Measurements from ENCODE around the gene FAM3A. TPM values are rescaled to one million over a fixed set of nuclear protein-coding genes. Genes with fewer than 3 reads are reported as not detected.

Gene FAM3A
- total RNA-seq, 2 donors from 2014 or later, result 31.2 to 32.9 TPM

GRCh38 chrX:154478728-154479622 is 37.1 kb downstream of the FAM3A start, which contains the start of gene LAGE3:
Gene LAGE3, minus strand, starts transcription at chrX:154479281. Its CDS starts 366 bp downstream, at chrX:154478915.
- H3K36me3 Mint-ChIP-seq (ENCODE audit: insufficient read depth in 2 of 2), result no peaks in the 10 kb centered on the region
- peaks cover 13% of the 10 kb centered on the region for H3K4me1 Mint-ChIP-seq (ENCODE audit: low read depth)
- peak within 1 kb of the TSS; percentile 79 for H3K27ac Mint-ChIP-seq
- DNase-seq (peak; percentile 95 to 96), ATAC-seq (replicated peaks in 1 of 2) (peak; percentile 93 to 94)
- no peaks in the 10 kb centered on the region for H3K9me3 Mint-ChIP-seq
- H3K4me3 Mint-ChIP-seq, result peak within 1 kb of the TSS; percentile 83 to 87
- H3K27me3 Mint-ChIP-seq (ENCODE audit: low read depth), result no peaks in the 10 kb centered on the region

GRCh38 chrX:154477891-154478477 is 38.0 kb downstream of the FAM3A start:
- ATAC-seq (replicated peaks in 1 of 2) (no peak), DNase-seq (no peak)
- Mint-ChIP-seq H3K27ac (peak overlapping the region; percentile 79), H3K9me3 (no peaks in the 10 kb centered on the region), H3K4me3 (peak overlapping the region; percentile 83 to 87), H3K27me3 (ENCODE audit: low read depth) (no peaks in the 10 kb centered on the region), H3K36me3 (ENCODE audit: insufficient read depth in 2 of 2) (no peaks in the 10 kb centered on the region), H3K4me1 (ENCODE audit: low read depth) (peaks cover 13% of the 10 kb centered on the region)

DNA sequence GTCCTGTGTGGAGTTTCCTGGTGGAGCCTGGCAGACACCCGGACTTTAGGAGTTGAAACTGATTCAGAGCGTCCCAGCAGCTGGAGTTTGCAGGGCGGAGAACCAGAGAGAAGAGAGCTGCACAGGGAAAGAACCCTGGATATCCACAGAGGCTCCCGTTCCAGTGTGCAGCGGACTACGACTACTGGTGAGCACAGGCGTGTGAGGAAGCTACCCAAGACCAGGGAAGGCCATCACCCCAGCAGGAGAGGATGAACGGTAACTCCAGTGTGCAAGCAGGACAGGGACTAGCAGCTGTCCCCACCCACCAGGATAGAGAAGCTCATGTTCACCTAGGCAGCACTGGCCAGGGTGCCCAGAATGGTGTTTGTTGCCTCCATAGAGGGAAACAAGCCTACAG is 39.2 kb downstream of the FAM3A start:
- H3K36me3 Mint-ChIP-seq (ENCODE audit: insufficient read depth in 2 of 2), result no peaks in the 10 kb centered on the region
- no peak for DNase-seq
- peak overlapping the region in 1 of 2 donors; percentile 13 for H3K4me3 Mint-ChIP-seq
- no peaks in the 10 kb centered on the region for H3K9me3 Mint-ChIP-seq
- no peaks in the 10 kb centered on the region for H3K27me3 Mint-ChIP-seq (ENCODE audit: low read depth)
- H3K27ac Mint-ChIP-seq, result no peak overlapping the region
- ATAC-seq (replicated peaks in 1 of 2), result no peak
- peaks cover 13% of the 10 kb centered on the region for H3K4me1 Mint-ChIP-seq (ENCODE audit: low read depth)

DNA sequence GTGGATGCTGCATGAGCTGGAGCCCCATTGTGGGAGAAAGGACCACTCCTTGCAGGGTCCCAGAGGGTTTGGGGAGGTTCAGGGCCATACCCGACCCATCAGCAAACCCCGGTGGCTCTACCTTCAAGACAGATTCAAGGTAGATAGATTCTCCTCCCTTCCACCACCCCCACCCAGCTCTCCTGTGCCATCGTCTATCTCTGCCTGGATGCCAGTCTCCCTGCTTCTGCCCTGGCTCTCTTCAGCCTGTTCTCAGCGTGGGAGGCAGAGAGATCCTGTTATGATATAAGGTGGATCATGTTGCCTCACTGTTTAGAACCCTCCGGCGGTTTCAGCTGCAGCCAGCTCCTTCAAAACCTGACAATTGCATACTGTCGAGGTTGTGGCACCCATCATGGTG is 42.3 kb downstream of the FAM3A start:
- Mint-ChIP-seq H3K36me3 (ENCODE audit: insufficient read depth in 2 of 2) (peaks cover 0 to 2% of the 10 kb centered on the region in 2 donors), H3K27ac (no peak overlapping the region)
- ATAC-seq (replicated peaks in 1 of 2), result no peak

DNA sequence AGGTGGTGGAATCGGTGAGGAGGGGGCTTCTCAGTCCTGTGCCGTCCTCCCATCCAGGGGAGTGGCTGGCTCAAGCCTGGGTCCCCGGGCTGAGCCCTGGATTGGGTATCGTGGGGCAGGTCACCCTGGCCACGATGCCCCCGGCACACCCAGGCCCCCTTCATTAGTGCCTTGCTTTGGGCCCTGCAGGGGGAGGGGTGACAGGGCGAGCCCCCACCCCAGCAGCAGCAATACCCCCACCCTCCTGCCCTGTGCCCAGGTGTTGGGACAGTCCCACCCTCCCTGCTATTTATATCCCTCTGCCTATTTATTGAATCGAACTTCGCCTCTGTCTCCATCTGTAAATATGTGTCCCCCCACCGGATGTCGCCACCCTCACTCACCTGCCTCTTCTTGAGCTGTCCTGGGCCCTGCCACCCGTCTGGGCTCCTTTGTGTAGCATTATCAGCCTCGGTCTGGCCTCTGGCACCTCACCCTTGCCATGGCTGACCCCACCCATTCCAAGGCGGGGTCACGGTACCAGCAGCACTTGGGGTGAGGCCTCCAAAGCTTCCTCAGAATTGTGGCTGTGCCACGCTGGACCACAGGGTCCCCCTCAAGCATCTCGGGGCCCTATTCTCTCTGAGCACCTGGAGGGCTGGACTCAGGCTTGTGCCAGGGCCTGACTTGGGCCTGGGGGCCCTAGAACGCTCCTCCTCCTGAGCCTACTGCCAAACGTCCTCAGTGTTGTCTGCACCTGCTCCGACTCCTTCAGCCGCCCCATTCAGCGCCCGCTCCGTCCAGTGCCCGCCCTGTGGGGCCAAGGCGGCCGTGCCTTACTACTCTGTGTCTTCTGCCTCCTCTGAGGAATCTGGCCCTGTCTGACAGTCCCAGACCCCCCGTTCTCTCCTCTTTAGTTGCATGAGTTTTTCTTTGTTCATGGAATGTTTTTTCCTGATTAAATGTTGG is 43.1 kb downstream of the FAM3A start:
- peaks cover 0 to 2% of the 10 kb centered on the region in 2 donors for H3K36me3 Mint-ChIP-seq (ENCODE audit: insufficient read depth in 2 of 2)
- peak in 1 of 2 donors; percentile 13 for ATAC-seq (replicated peaks in 1 of 2)
- no peaks in the 10 kb centered on the region for H3K9me3 Mint-ChIP-seq
- no peak overlapping the region for H3K27ac Mint-ChIP-seq
- peaks cover 7% of the 10 kb centered on the region for H3K4me1 Mint-ChIP-seq (ENCODE audit: low read depth)
- no peak for DNase-seq
- H3K4me3 Mint-ChIP-seq, result no peak overlapping the region
- no peaks in the 10 kb centered on the region for H3K27me3 Mint-ChIP-seq (ENCODE audit: low read depth)

More for the DNA sequence above, 42.3 kb downstream of the FAM3A start:
- Mint-ChIP-seq H3K9me3 (no peaks in the 10 kb centered on the region), H3K27me3 (ENCODE audit: low read depth) (no peaks in the 10 kb centered on the region), H3K4me1 (ENCODE audit: low read depth) (peaks cover 7% of the 10 kb centered on the region), H3K4me3 (no peak overlapping the region)
- DNase-seq, result no peak

DNA sequence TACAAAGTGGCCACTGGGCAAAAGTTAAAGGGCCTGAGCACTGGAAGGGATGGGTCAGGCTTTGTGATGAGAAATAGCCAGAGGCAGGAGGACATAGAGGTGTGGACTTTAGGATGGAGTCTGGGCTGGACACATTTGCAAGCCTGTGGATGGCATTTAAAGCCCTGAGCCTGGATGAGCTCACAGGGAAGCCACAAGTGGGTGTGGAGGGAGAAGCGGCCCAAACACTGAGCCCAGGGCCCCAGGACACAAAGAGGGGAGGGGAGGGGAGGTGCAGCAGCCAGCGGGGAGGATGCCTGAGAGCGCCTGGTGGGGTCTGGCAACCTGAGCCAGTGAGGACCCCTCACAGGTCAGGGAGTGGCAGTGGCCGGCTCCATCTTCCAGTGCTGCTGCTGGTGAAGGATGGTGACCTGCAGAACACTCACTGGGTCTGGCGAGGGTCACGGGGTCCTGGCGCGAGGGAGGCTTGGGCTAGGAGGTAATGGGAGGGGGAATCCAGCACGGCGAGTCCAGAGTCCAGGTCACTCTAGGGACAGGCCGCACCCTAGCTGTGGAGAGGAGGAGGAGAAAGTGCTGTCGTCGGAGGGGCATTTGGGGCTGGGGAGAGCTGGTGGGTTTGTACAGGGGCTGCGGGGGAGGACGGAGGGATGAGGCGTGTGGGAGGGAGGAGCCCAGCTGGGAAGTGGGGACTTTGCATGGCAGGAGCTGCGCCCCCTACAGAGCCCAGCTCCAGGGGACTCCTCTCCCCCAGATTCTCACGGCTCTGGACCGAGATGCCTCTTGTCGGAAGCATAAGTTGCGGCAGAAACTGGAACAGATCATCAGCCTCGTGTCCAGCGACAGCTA is 44.0 kb downstream of the FAM3A start:
- H3K27ac Mint-ChIP-seq, result no peak overlapping the region
- peaks cover 7% of the 10 kb centered on the region for H3K4me1 Mint-ChIP-seq (ENCODE audit: low read depth)
- H3K4me3 Mint-ChIP-seq, result no peak overlapping the region
- no peak for ATAC-seq (replicated peaks in 1 of 2)
- H3K36me3 Mint-ChIP-seq (ENCODE audit: insufficient read depth in 2 of 2), result peaks cover 0 to 2% of the 10 kb centered on the region in 2 donors
- DNase-seq, result no peak
- no peaks in the 10 kb centered on the region for H3K27me3 Mint-ChIP-seq (ENCODE audit: low read depth)
- H3K9me3 Mint-ChIP-seq, result no peaks in the 10 kb centered on the region

DNA sequence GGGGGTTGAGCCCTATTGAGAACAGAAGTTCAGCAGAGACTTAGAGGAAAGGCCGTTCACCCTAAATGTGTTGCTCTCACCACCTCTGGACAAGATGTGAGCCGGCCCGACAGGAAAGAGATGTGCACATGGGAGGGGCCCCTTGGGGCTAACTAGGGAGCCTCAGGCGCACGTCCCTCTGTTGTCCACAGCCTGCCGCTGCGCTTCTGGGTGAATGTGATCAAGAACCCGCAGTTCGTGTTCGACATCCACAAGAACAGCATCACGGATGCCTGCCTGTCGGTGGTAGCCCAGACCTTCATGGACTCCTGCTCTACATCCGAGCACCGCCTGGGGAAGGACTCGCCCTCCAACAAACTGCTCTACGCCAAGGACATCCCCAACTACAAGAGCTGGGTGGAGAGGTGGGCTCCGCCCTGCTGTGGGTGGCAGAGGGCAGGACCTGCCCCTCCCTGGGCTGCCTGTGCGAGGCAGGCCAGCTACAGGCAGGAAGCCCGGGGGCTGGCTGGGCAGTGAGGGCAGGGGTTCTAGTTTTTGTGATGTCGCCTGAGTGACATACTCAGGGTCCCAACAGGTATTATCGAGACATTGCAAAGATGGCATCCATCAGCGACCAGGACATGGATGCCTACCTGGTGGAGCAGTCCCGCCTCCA is 45.0 kb downstream of the FAM3A start:
- DNase-seq, result no peak
- Mint-ChIP-seq H3K27me3 (ENCODE audit: low read depth) (no peaks in the 10 kb centered on the region), H3K4me1 (ENCODE audit: low read depth) (no peaks in the 10 kb centered on the region), H3K9me3 (no peaks in the 10 kb centered on the region), H3K27ac (no peak overlapping the region), H3K4me3 (no peak overlapping the region), H3K36me3 (ENCODE audit: insufficient read depth in 2 of 2) (peaks cover 0 to 2% of the 10 kb centered on the region in 2 donors)
- ATAC-seq (replicated peaks in 1 of 2), result no peak

GRCh38 chrX:154470434-154470833 is 45.6 kb downstream of the FAM3A start:
- ATAC-seq (replicated peaks in 1 of 2), result no peak
- H3K36me3 Mint-ChIP-seq (ENCODE audit: insufficient read depth in 2 of 2), result peaks cover 0 to 2% of the 10 kb centered on the region in 2 donors
- no peaks in the 10 kb centered on the region for H3K4me1 Mint-ChIP-seq (ENCODE audit: low read depth)
- no peak overlapping the region for H3K4me3 Mint-ChIP-seq
- DNase-seq, result no peak
- no peak overlapping the region for H3K27ac Mint-ChIP-seq
- no peaks in the 10 kb centered on the region for H3K27me3 Mint-ChIP-seq (ENCODE audit: low read depth)
- H3K9me3 Mint-ChIP-seq, result no peaks in the 10 kb centered on the region

DNA sequence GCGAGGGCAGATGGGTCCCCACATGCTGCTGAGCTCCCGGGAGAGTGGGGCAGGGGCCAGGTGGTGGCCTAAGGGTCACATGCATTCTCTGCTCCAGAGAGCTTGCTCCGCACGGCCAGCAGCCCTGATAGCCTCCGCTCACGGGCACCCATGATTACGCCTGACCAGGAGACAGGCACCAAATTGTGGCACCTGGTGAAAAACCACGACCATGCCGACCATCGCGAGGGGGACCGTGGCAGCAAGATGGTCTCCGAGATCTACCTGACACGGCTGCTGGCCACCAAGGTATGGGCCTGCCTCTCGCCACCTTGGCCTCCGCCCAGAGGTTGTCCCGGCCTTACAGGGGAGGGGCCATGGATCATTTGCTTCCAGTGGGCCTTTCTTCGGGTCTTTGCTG is 46.2 kb downstream of the FAM3A start:
- no peak overlapping the region for H3K4me3 Mint-ChIP-seq
- H3K27ac Mint-ChIP-seq, result no peak overlapping the region
- H3K9me3 Mint-ChIP-seq, result no peaks in the 10 kb centered on the region
- no peaks in the 10 kb centered on the region for H3K4me1 Mint-ChIP-seq (ENCODE audit: low read depth)
- H3K27me3 Mint-ChIP-seq (ENCODE audit: low read depth), result no peaks in the 10 kb centered on the region
- H3K36me3 Mint-ChIP-seq (ENCODE audit: insufficient read depth in 2 of 2), result peaks cover 0 to 2% of the 10 kb centered on the region in 2 donors
- no peak for DNase-seq
- ATAC-seq (replicated peaks in 1 of 2), result no peak

GRCh38 chrX:154469114-154469513 is 46.9 kb downstream of the FAM3A start:
- DNase-seq (no peak), ATAC-seq (replicated peaks in 1 of 2) (no peak)
- no peak overlapping the region for H3K27ac Mint-ChIP-seq
- no peaks in the 10 kb centered on the region for H3K4me1 Mint-ChIP-seq (ENCODE audit: low read depth)
- H3K27me3 Mint-ChIP-seq (ENCODE audit: low read depth), result no peaks in the 10 kb centered on the region
- no peak overlapping the region for H3K4me3 Mint-ChIP-seq
- H3K36me3 Mint-ChIP-seq (ENCODE audit: insufficient read depth in 2 of 2), result peaks cover 0 to 2% of the 10 kb centered on the region in 2 donors
- H3K9me3 Mint-ChIP-seq, result no peaks in the 10 kb centered on the region

- DNase-seq, result no peak
Observed at GRCh38 chrX:154468217-154468616, 47.8 kb downstream of the FAM3A start.

DNA sequence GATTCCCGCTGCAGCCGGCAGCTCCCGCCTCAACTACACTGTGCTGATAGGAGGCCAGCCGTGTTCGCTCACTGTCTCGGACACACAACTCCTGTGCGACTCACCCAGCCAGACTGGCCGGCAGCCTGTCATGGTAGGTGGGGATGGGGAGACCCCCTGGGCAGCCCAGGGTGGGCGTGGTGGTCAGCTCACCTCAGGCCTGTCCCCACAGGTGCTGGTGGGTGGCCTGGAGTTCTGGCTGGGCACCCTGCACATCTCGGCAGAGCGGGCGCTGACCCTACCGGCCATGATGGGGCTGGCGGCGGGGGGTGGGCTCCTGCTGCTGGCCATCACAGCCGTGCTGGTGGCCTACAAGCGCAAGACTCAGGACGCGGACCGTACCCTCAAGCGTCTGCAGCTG is 48.5 kb downstream of the FAM3A start:
- Mint-ChIP-seq H3K4me1 (ENCODE audit: low read depth) (no peaks in the 10 kb centered on the region), H3K36me3 (ENCODE audit: insufficient read depth in 2 of 2) (peaks cover 0 to 2% of the 10 kb centered on the region in 2 donors), H3K27ac (no peak overlapping the region), H3K4me3 (no peak overlapping the region), H3K27me3 (ENCODE audit: low read depth) (no peaks in the 10 kb centered on the region), H3K9me3 (no peaks in the 10 kb centered on the region)
- no peak for ATAC-seq (replicated peaks in 1 of 2)
- DNase-seq, result no peak

More at GRCh38 chrX:154468217-154468616, 47.8 kb downstream of the FAM3A start:
- H3K27me3 Mint-ChIP-seq (ENCODE audit: low read depth), result no peaks in the 10 kb centered on the region
- no peak for ATAC-seq (replicated peaks in 1 of 2)
- no peaks in the 10 kb centered on the region for H3K4me1 Mint-ChIP-seq (ENCODE audit: low read depth)
- H3K9me3 Mint-ChIP-seq, result no peaks in the 10 kb centered on the region
- peaks cover 0 to 2% of the 10 kb centered on the region in 2 donors for H3K36me3 Mint-ChIP-seq (ENCODE audit: insufficient read depth in 2 of 2)
- H3K27ac Mint-ChIP-seq, result no peak overlapping the region
- no peak overlapping the region for H3K4me3 Mint-ChIP-seq
